ENCODE measurements around the gene TRPV2.
"Not testable (repeated sequence)": the region's sequence is repeated elsewhere in the genome, so short reads cannot be mapped to it uniquely, and the experiment has no call there.

Gene TRPV2

DNA sequence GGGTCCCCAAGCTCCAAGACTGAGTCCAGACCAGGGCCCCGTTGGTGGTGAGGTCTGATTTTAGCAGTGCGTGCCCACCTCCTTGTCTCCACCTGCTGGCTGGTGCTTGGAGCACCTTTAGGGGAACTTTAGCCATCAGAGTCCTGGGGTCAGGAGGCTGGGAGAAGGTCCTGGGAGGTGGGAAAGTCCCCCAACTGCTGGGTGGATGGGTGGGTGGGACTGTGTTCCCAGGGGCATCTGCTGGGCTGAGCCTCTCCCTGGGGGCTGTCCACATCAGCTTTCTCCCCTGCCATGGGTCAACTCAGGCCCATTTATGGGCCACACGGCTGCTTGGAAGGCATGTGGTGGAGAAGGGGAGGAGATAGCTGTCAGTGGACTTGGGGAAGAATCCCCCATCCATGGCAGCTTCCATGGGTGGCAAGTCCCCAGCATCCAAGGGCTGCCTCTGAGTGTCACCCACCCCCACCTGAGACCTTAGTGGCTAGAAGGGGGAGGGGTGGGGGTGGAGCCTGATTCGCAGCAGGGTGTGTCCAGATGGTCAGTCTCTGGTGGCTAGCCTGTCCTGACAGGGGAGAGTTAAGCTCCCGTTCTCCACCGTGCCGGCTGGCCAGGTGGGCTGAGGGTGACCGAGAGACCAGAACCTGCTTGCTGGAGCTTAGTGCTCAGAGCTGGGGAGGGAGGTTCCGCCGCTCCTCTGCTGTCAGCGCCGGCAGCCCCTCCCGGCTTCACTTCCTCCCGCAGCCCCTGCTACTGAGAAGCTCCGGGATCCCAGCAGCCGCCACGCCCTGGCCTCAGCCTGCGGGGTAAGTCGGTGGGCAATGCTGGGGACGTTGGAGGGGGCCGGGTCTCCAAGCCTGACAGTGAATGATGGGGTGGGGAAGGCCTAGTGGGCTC lies at the start of gene TRPV2:
TRPV2 (plus strand) TSS at position 541 of the 894 bp plus-strand sequence. CDS start 2,098 bp downstream, outside the sequence.
- peak; percentile 70 for DNase-seq (ENCODE audit: low spot score)

- DNase-seq (ENCODE audit: low spot score): no peak
Observed at GRCh38 chr17:16371742-16372141, 43.6 kb upstream of the TRPV2 start.

- DNase-seq (ENCODE audit: low spot score): no peak
Observed at GRCh38 chr17:16374146-16374938, 41.0 kb upstream of the TRPV2 start.

DNA sequence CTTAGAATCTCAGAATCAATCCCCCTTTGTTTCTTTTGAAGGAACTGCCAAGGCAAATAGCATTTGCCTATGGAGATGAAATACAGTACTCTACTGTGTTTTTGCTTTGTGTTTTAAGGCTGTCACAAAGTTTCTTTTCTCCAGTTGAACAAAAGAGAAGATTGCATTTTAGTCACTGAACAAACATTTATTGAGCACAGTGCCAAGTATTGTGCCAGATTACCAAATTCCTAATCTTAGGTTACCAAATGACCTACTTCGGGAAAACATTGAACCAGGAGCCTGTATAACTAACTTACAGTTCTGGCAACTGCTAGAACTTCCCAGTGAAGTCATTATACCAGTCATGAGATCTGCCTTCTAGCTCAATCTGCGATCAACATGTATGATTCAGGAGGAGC lies 37.4 kb upstream of the TRPV2 start:
- DNase-seq (ENCODE audit: low spot score): no peak

- no peak for DNase-seq (ENCODE audit: low spot score)
Observed at GRCh38 chr17:16378636-16379282, 36.6 kb upstream of the TRPV2 start.

DNA sequence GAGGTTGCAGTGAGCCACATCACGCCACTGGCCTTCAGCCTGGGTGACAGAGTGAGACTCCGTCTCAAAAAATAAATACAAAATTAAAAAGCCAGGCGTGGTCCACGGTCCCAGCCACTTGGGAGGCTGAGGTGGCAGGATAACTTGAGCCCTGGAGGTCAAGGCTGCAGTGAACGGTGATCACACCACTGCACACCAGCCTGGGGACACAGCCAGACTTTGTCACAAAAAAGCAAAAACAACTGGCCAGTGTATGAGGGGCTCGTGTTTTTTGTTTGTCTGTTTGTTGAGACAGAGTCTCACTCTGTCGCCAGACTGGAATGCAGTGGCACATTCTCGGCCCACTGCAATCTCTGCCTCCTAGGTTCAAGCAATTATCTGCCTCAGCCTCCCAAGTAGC lies 35.7 kb upstream of the TRPV2 start:
- no peak for DNase-seq (ENCODE audit: low spot score)

GRCh38 chr17:16380640-16381495 lies 34.5 kb upstream of the TRPV2 start, which contains the start of gene UBB:
Gene UBB (plus strand): TSS chr17:16381091. CDS start chr17:16381908, 817 bp downstream.
- DNase-seq (ENCODE audit: low spot score): peak; percentile 95

GRCh38 chr17:16381496-16381820 lies 33.9 kb upstream of the TRPV2 start:
- no peak for DNase-seq (ENCODE audit: low spot score)

GRCh38 chr17:16383216-16383615 lies 32.2 kb upstream of the TRPV2 start:
- no peak for DNase-seq (ENCODE audit: low spot score)

GRCh38 chr17:16383772-16384287 lies 31.5 kb upstream of the TRPV2 start:
- DNase-seq (ENCODE audit: low spot score): no peak

DNA sequence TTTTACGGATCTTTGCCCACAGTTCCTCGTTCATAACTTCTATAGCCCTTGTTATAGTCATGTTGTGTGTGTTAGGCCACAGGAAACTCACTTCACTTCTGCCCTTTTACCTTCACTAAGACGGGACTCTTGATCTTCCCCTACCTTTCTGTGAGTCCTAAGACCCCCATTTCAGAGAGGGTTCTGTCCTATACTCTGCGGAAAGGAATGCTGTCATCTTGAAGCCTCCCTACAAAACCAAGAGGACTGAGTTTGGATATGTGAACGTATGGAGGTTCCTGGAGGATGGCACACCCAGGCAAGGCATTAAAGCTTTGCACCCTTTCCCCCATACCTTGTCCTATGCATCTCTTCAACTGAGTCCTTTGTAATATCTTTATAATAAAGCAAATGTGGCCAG lies 30.8 kb upstream of the TRPV2 start:
- DNase-seq (ENCODE audit: low spot score): no peak

DNA sequence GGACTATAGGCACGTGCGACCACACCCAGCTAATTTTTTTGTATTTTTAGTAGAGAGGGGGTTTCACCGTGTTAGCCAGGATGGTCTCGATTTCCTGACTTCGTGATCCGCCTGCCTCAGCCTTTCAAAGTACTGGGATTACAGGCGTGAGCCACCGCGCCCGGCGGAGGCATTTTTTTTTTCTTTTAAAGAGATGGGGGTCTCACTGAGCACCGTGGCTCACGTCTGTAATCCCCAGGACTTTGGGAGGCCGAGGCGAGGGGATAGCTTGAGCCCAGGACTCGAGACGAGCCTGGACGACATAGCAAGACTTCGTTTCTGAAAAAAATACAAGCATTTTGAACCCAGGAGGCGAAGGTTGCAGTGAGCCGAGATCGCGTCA lies 29.3 kb upstream of the TRPV2 start:
- not testable (repeated sequence) for DNase-seq (ENCODE audit: low spot score)

DNA sequence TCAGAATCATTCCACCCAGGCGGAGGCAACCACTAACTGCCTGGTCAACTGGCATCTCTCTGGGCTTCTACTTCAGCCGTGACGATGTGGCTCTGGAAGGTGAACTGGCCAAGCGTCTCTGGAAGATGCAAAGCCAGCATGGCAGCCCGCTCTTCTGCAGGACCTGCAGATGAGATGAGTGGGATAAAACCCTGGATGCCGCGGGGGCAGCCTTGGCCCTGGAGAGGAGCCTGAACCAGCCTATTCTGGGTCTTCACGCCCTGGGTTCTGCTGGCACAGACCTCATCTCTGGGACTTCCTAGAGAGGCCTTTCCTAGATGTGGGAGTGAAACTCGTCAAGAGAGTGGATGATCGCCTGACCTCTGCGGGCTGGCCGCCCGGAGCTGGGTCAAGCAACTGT lies 23.9 kb upstream of the TRPV2 start:
- DNase-seq (ENCODE audit: low spot score): no peak

GRCh38 chr17:16392491-16392890 lies 22.9 kb upstream of the TRPV2 start:
- not testable (repeated sequence) for DNase-seq (ENCODE audit: low spot score)

GRCh38 chr17:16395887-16396286 lies 19.5 kb upstream of the TRPV2 start:
- not testable (repeated sequence) for DNase-seq (ENCODE audit: low spot score)

DNA sequence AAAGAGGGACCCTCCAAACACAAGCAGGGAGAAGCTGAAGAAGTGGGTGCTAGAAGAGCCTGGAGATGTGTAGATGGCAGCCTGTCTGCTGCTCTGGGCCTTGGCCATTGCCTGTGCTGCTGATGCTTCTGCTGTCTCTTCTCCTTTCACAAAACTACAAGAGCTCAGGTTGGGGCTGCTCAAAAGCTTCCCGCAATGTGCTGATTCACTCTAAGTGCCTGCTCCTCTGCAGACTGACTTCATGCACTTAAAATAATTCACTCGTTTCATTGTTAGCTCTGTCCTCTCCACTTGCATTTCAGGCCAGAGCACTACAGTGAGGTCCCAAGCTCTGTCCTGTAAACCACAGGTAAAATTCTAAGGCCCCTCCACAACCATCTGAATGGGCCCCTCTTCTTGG lies 18.7 kb upstream of the TRPV2 start:
- not testable (repeated sequence) for DNase-seq (ENCODE audit: low spot score)

GRCh38 chr17:16398270-16399267 lies 16.8 kb upstream of the TRPV2 start:
- peak; percentile 70 for DNase-seq (ENCODE audit: low spot score)

GRCh38 chr17:16403847-16404246 lies 11.5 kb upstream of the TRPV2 start:
- not testable (repeated sequence) for DNase-seq (ENCODE audit: low spot score)

GRCh38 chr17:16406742-16407674 lies 8.4 kb upstream of the TRPV2 start:
- DNase-seq (ENCODE audit: low spot score): no peak

All from germinal center (tissue), 1 donor.